Right cardiac atrium (tissue), 5 donors: ENCODE measurements around the gene CYP2R1. TPM values are rescaled to one million over a fixed set of nuclear protein-coding genes. Genes with fewer than 3 reads are reported as not detected.
A peak's percentile ranks its signal among the peaks of the same experiment; 100 is the strongest.

Experiments
- ATAC-seq, 2 donors: fragments of 200-7000 bp; cut with Tn5 transposase; one replicate each; pipeline versions ENCODE4 v1.8.0 to v1.9.1; 2020; ENCODE audit warnings: moderate library complexity in 2 of 2, mild to moderate bottlenecking in 1 of 2
- DNase-seq, 3 donors: peaks; one replicate each; pipeline ENCODE4 v3.0.0-alpha.2; 2020
- H3K27ac ChIP-seq: one replicate; pipeline ENCODE4 v1.5.1; 2013; ENCODE audit warnings: mild to moderate bottlenecking, low read length, control low read depth, moderate library complexity
- H3K27me3 ChIP-seq: one replicate; pipeline ENCODE4 v1.6.1; 2013; ENCODE audit not compliant: control insufficient read depth, insufficient read depth
- H3K4me1 ChIP-seq: one replicate; pipeline ENCODE4 v1.6.1; 2013; ENCODE audit warnings: low read length; ENCODE audit not compliant: control insufficient read depth, insufficient read depth
- H3K4me3 ChIP-seq: one replicate; pipeline ENCODE4 v1.5.1; 2013; ENCODE audit warnings: low read length, control low read depth
- H3K9me3 ChIP-seq: one replicate; pipeline ENCODE4 v1.6.1; 2013; ENCODE audit warnings: low read length; ENCODE audit not compliant: control insufficient read depth
- WGBS: extraction: QIAGEN DNeasy Blood & Tissue Kit; methylation state at CpG from one replicate; pipeline ENCODE4 v1.1.7; 2013; 5-methylcytosine and 5-hydroxymethylcytosine counted together
- intact Hi-C, 4 donors: fragments of 100-400 bp; cut with DNase I; formaldehyde crosslinking; loops; one replicate each; pipeline versions ENCODE4 v1.11.0 to v1.14.0; 2022 to 2023
- long read RNA-seq, 4 donors: library from polyadenylated mRNA; unstranded; transcript quantifications; one replicate each; pipeline ENCODE4 v2.0.0, GENCODE V29; 2020 to 2021
- polyA plus RNA-seq: library from polyadenylated mRNA; stranded (reverse); fragments of 200-250 nt; gene quantifications from one replicate; pipeline ENCODE4 v1.2.3, GENCODE V29; 2013
- total RNA-seq, 4 donors: library from RNA; stranded (reverse); fragmentation: NEBNext Ultra II Directional; extraction: Animal tissue kit (Norgen Biotek cat#: 25700); gene quantifications; one replicate each; pipeline ENCODE4 v1.2.1, GENCODE V29; 2021
- donor health status: healthy with polysubstance abuse.
- donor health status: DM: no; HTN: yes; CAD: no.
- donor health status: DM: no; HTN: no; CAD: no.
- donor health status: DM: no; HTN: yes; CAD: no; lungs with severe emphysema.
- donor health status: DM: yes; HTN: yes; CAD: no.

CYP2R1 gene, protein sequence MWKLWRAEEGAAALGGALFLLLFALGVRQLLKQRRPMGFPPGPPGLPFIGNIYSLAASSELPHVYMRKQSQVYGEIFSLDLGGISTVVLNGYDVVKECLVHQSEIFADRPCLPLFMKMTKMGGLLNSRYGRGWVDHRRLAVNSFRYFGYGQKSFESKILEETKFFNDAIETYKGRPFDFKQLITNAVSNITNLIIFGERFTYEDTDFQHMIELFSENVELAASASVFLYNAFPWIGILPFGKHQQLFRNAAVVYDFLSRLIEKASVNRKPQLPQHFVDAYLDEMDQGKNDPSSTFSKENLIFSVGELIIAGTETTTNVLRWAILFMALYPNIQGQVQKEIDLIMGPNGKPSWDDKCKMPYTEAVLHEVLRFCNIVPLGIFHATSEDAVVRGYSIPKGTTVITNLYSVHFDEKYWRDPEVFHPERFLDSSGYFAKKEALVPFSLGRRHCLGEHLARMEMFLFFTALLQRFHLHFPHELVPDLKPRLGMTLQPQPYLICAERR
- total RNA-seq (1 to 10 TPM; 8.2 to 9.8 (median 9.0) TPM), polyA plus RNA-seq (7.7 TPM)
- long read RNA-seq, donor 1, partial matches to known transcripts: 0 of 6 reads
- long read RNA-seq, donor 1, other reads (novel, unspliced or antisense): 5 of 6 reads
- long read RNA-seq, donor 2, partial matches to known transcripts: 2 of 8 reads
- long read RNA-seq, donor 2, other reads (novel, unspliced or antisense): 2 of 8 reads
- long read RNA-seq, donor 3, transcript CYP2R1-201 (5 exons, 2,235 nt): major isoform, 7 of 17 reads
- long read RNA-seq, donor 3, partial matches to known transcripts: 1 of 17 reads
- long read RNA-seq, donor 3, other reads (novel, unspliced or antisense): 7 of 17 reads
- long read RNA-seq, donor 4, partial matches to known transcripts: 0 of 4 reads
- long read RNA-seq, donor 4, other reads (novel, unspliced or antisense): 0 of 4 reads

DNA sequence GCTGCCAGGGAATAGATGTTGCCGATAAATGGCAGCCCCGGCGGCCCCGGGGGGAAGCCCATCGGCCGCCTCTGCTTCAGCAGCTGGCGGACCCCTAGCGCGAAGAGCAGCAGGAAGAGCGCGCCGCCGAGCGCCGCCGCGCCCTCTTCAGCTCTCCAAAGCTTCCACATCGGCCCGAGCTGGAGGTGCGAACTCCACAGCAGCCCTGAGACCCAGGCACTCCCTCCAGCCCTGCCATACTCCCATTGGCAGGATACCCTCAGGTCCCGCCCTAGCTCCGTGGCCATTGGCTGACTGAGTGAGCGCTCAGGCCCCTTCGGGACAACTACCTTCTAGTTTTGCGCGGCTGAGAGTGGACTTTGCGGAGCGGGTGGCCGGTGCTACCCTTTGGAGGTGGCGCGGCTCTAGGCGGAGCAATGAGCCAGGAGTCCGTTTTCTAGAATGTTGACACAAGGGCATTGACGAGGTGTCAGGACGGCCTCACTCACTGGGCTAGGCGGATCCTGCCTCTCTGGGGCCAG, at the start of gene CYP2R1:
TSS of gene CYP2R1 (minus strand) at position 196 of the 521 bp plus-strand sequence. CDS start at position 170, 26 bp downstream.
- Histone ChIP-seq H3K9me3 (no peaks in the 10 kb centered on the region), H3K4me3 (peak within 1 kb of the TSS; percentile 71), H3K4me1 (no peaks in the 10 kb centered on the region), H3K27me3 (no peaks in the 10 kb centered on the region), H3K27ac (peak within 1 kb of the TSS; percentile 80)
- intact Hi-C loops: loop anchor here in 2 of 4 donors (5.0 to 10.0 kb wide), 2 partner anchors 247 to 370 kb away; partner anchors contain the start of genes PDE3B (in 2 of the 2) and PSMA1 (in 1 of the 2)
- peak; percentile 100 for ATAC-seq
- WGBS: under 1% methylated on average over 36 of the region's 36 CpGs
- peak; percentile 96 to 98 (median 97) for DNase-seq

DNA sequence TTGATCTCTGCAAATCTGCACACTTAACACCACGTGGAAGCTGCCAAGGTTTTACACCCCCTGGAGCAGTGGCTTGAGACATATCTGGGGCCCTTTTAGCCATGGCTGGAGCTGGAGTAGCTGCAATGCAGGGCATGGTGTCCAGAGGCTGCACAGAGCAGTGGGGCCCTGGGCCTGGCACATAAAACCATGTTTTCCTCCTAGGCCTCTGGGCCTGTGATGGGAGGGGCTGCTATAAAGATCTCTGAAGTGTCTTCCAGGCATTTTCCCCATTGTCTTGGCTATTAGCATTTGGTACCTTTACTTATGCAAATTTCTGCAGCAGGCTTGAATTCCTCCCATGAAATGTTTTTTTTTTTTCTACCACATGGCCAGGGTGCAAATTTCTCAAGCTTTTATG, 46.9 kb upstream of the CYP2R1 start:
- no peaks in the 10 kb centered on the region for H3K4me1 ChIP-seq
- 40% methylated on average over 1 of the region's 1 CpG for WGBS
- no peak overlapping the region for H3K4me3 ChIP-seq
- no peaks in the 10 kb centered on the region for H3K27me3 ChIP-seq
- no peak for DNase-seq
- no peak overlapping the region for H3K27ac ChIP-seq
- intact Hi-C loops: no loop called here
- no peaks in the 10 kb centered on the region for H3K9me3 ChIP-seq
- ATAC-seq: no peak

DNA sequence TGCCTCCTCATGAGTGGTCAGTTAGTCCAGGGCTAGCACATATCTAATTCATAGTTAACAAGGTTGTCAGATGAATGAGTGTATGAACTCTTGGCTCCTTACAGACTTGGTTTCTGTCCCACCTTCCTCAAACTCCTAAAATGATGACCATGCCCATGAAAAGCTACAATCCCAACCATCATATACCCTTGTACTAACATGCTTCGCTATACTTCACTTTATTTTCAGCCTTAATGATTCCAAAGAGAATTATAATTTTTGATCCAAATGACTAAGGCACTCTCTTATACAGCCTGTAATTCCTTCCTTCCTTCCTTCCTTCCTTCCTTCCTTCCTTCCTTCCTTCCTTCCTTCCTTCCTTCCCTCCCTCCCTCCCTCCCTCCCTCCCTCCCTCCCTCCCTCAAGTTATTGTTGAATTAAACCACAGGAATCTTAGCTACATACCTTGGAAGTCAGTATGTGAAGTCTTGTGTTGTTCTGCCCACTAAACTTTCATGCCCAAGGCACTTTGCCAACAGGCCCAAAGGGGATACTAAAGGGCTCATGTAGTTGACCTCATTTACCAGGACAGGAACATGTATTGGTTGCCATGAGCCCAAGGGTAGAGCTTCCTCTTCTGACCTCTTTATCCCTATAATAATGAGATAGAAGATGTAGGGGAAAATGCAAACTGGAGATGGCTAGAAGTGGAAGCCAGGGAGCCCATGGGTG, 42.8 kb upstream of the CYP2R1 start:
- Histone ChIP-seq H3K4me3 (no peak overlapping the region), H3K27me3 (no peaks in the 10 kb centered on the region), H3K27ac (no peak overlapping the region), H3K4me1 (no peaks in the 10 kb centered on the region), H3K9me3 (no peaks in the 10 kb centered on the region)
- DNase-seq (peak in 1 of 3 donors; percentile 35), ATAC-seq (no peak)
- 88% methylated on average over 1 of the region's 1 CpG for whole genome bisulfite sequencing
- intact Hi-C loops: no loop called here

DNA sequence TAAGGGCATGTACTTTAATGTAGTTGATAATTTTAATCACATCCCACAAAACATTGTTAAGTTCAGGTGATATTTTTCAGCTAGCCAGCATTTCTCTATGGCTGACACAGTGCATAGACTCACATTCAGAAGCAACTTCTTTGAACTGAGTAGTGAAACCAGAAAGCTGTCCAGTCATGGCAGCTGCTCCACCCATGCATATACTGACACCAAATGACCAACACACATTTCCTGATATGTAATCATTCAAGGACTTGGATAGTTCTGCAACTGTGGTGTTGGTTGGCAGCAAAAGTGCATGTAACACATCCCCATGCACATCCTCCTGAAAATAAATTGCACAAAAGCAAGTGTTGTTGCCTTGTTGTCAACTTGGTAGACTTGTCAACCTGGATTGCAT, 40.4 kb upstream of the CYP2R1 start:
- intact Hi-C loops: no loop called here
- no peaks in the 10 kb centered on the region for H3K27me3 ChIP-seq
- H3K9me3 ChIP-seq: no peaks in the 10 kb centered on the region
- DNase-seq (no peak), ATAC-seq (no peak)
- no peak overlapping the region for H3K27ac ChIP-seq
- H3K4me3 ChIP-seq: no peak overlapping the region
- H3K4me1 ChIP-seq: no peaks in the 10 kb centered on the region

DNA sequence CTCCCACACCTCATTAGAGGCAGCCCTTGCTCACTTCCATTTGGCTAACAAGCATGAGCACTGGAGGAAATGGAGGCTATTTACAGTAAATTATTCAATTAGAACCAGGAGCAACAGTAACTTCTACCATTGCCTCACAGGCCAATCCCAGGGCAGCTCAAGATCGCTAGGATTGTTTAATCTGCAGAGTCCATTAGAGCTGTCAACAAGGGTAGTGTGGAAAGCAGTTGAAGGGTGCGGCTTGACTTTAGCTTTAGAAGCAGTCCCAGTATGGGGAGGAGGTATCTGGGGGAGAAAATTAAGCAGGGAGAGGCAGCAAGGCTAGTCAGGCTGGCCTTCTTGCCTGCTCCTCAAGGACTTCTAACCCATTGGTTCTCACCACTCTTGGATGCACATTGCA, 38.3 kb upstream of the CYP2R1 start:
- no peak overlapping the region for H3K27ac ChIP-seq
- intact Hi-C loops: no loop called here
- no peak for ATAC-seq
- no peaks in the 10 kb centered on the region for H3K4me1 ChIP-seq
- 42% methylated on average over 2 of the region's 2 CpGs for WGBS
- no peaks in the 10 kb centered on the region for H3K27me3 ChIP-seq
- H3K4me3 ChIP-seq: no peak overlapping the region
- H3K9me3 ChIP-seq: no peaks in the 10 kb centered on the region
- no peak for DNase-seq

DNA sequence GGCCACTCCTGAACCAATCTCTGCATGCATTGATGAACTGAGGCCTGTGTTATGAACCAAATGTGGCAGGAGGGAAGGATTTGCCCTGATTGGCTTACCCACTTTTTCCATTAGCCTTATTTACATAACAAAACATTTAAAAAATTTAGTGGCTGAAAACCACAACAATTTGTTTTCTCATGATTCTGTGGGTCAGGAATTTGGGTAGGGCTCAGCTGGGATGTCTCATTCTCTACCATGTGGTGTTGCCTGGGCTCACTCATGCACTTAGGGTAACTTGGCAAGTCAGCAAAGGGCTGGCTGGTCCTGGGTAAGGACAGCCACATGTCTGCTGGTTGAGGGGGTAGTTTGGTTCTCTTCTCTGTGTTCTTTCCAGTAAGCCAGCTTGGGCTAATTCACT, 35.1 kb upstream of the CYP2R1 start:
- DNase-seq (no peak), ATAC-seq (no peak)
- H3K9me3 ChIP-seq: no peaks in the 10 kb centered on the region
- no peaks in the 10 kb centered on the region for H3K4me1 ChIP-seq
- H3K4me3 ChIP-seq: no peak overlapping the region
- H3K27me3 ChIP-seq: no peaks in the 10 kb centered on the region
- H3K27ac ChIP-seq: no peak overlapping the region
- intact Hi-C loops: no loop called here

DNA sequence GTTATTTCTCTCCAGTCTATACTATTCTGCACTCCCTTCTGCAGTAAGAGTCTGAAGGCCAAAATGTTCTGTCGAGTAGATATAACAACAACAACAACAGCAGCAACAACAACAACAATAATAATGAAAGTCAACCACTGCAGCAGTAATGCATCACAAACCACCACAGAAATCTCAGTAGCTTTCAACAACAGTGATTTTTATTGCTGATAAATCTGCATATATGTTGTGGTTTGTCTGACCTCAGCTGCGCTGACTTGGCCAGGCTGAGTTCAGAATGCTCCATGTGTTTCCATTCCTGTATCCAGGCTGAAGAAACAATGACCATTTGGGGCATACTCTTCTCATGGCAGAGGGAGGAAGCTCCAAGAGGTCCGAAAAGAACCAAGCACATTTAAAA, 32.3 kb upstream of the CYP2R1 start:
- no peak for DNase-seq

DNA sequence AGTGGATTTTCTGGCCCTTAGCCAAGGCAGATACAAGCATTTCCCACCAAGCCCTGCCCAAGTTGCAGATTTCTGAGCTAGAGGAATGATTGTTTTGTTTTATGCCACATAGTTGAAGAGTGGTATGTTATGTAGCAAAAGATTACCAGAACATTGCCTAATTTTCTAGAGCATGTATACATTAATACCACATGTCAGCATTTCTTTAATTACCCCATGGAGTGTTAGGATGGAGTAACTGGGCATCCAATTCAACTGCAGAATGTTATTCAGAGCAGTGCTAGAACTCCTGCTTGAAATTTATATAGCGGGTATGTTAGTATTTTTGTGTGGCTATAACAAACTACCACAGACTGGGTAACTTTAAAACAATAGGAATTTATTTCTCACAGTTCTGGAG, 24.4 kb upstream of the CYP2R1 start:
- H3K4me1 ChIP-seq: no peaks in the 10 kb centered on the region
- 100% methylated on average over 1 of the region's 1 CpG for WGBS
- H3K4me3 ChIP-seq: no peak overlapping the region
- DNase-seq: no peak
- no peak overlapping the region for H3K27ac ChIP-seq
- ATAC-seq: no peak
- H3K9me3 ChIP-seq: no peaks in the 10 kb centered on the region
- H3K27me3 ChIP-seq: no peaks in the 10 kb centered on the region
- intact Hi-C loops: no loop called here

More for the DNA sequence above, 32.3 kb upstream of the CYP2R1 start:
- no peaks in the 10 kb centered on the region for H3K4me1 ChIP-seq
- no peaks in the 10 kb centered on the region for H3K9me3 ChIP-seq
- no peaks in the 10 kb centered on the region for H3K27me3 ChIP-seq
- ATAC-seq: no peak
- intact Hi-C loops: no loop called here
- H3K4me3 ChIP-seq: no peak overlapping the region
- no peak overlapping the region for H3K27ac ChIP-seq
- 88% methylated on average over 3 of the region's 3 CpGs for WGBS

DNA sequence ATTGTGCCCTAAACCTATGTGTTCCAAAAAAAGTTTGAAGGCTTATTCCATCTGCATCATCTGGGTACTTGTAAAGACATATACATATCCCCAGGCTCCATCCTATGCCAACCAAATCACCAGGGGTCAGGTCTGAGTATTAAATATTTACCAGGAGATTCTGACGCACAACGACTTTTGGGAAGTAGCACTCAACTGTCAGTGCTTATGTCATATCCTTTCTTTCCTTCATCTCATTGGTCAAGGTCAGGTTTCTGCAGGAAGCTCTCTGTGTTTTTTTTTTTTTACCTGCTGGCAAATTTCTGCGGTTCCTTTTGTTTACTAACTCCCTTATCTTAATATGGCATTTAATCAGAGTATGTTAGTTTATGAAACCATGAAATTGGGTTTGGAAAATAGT, 22.5 kb upstream of the CYP2R1 start:
- Histone ChIP-seq H3K27ac (no peak overlapping the region), H3K9me3 (no peaks in the 10 kb centered on the region), H3K4me3 (no peak overlapping the region), H3K27me3 (no peaks in the 10 kb centered on the region), H3K4me1 (no peaks in the 10 kb centered on the region)
- WGBS: 65% methylated on average over 3 of the region's 3 CpGs
- intact Hi-C loops: no loop called here
- DNase-seq (no peak), ATAC-seq (no peak)

DNA sequence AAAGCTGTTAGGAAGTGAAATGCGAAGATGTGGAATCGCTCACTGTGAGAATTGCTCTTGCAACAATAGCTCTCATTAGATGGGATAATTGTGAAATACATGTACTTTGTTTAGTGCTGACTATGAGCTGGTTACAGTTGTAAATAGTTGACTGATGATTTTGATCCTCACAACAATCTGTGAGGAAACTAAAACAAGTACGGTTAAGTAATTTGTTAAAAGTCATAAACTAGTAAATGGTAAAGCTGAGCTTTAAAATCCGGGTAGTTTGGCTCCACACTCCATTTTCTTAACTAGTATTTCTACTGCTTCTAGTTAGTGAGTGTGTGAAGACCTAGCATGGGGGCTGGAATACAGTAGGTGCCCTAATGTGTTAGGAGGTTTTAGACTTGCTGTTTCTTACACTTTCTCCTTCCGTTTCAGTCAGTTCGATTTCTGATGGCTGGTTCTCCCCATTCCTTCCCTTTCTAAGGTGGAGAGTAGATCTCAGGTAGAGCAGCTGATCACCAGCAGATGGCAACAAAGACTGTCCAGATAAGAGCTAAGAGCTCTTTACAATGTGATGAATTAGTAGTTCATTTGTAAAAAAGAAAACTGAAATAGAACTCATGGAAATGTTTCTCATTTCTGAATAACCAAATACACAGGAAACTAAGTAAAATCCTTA, 16.3 kb upstream of the CYP2R1 start:
- DNase-seq: no peak
- no peak overlapping the region for H3K27ac ChIP-seq
- intact Hi-C loops: loop anchor here (1.0 to 10.0 kb wide), 7 partner anchors 114 to 371 kb away; partner anchors contain the start of gene CALCB (in 2 of the 4)
- ATAC-seq: peak in 1 of 2 donors; percentile 34
- H3K27me3 ChIP-seq: no peaks in the 10 kb centered on the region
- H3K4me1 ChIP-seq: no peaks in the 10 kb centered on the region
- no peak overlapping the region for H3K4me3 ChIP-seq
- H3K9me3 ChIP-seq: no peaks in the 10 kb centered on the region
- WGBS: 37% methylated on average over 6 of the region's 6 CpGs
